Measurements from ENCODE around the gene B4GALT6. TPM values are rescaled to one million over a fixed set of nuclear protein-coding genes. Genes with fewer than 3 reads are reported as not detected.

B4GALT6 gene
- total RNA-seq, 4 donors from 2014 or later: 1.8 to 3.4 (median 2.2) TPM

DNA sequence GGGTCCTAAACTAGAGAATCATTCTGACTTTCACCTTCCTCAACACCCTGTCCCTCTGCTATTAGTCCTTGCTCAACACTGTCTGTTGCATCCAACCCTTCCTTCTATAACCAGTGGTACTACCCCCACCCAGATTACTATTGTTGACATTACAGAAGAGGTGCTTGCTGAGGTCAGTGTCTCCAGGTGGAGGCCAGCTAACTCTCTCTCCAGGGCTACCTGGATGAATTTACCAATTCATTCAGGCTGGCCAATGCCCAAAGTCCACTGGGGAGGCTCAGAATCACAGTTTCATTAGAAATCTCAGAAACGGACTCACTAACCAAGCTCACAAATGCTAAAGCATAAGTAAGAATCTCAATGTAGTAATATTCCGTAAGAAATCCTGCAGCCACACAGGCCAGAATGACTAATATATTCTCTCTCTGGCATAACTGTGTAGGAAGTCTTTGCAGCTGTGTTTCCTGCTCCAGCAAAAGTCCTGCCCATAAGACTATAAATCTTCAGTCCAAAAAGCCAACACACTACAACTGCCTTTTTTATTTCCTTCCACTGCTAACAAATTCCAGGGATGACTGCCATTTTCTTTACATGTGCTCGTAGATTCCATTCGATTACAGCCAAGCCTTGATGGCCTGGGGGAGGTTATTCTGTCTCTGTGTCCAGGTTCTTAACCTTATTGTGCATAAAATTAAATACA lies 102.7 kb downstream of the B4GALT6 start:
- no peak for TF ChIP-seq POLR2A (IDR thresholded peaks at IDR 0.05)
- TF ChIP-seq, protein P1, sequence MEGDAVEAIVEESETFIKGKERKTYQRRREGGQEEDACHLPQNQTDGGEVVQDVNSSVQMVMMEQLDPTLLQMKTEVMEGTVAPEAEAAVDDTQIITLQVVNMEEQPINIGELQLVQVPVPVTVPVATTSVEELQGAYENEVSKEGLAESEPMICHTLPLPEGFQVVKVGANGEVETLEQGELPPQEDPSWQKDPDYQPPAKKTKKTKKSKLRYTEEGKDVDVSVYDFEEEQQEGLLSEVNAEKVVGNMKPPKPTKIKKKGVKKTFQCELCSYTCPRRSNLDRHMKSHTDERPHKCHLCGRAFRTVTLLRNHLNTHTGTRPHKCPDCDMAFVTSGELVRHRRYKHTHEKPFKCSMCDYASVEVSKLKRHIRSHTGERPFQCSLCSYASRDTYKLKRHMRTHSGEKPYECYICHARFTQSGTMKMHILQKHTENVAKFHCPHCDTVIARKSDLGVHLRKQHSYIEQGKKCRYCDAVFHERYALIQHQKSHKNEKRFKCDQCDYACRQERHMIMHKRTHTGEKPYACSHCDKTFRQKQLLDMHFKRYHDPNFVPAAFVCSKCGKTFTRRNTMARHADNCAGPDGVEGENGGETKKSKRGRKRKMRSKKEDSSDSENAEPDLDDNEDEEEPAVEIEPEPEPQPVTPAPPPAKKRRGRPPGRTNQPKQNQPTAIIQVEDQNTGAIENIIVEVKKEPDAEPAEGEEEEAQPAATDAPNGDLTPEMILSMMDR (IDR thresholded peaks at IDR 0.05): no peak
- TF ChIP-seq EP300 (IDR thresholded peaks at IDR 0.05): no peak
- no peak for TF ChIP-seq POLR2AphosphoS5 (IDR thresholded peaks at IDR 0.05)
- Histone ChIP-seq H3K27me3 (no peaks in the 10 kb centered on the region), H3K27ac (no peak overlapping the region), H3K36me3 (no peaks in the 10 kb centered on the region), H3K4me1 (no peaks in the 10 kb centered on the region), H3K4me3 (no peak overlapping the region), H3K9me3 (no peaks in the 10 kb centered on the region)
- no peak for DNase-seq (ENCODE audit: low spot score in 2 of 2)
- WGBS: 13% methylated on average over 4 of the region's 4 CpGs

- H3K9me3 ChIP-seq: no peaks in the 10 kb centered on the region
- H3K4me1 ChIP-seq: peaks cover 5% of the 10 kb centered on the region
- H3K4me3 ChIP-seq: no peak overlapping the region
- no peak overlapping the region for H3K27ac ChIP-seq
- WGBS: 96% methylated on average over 2 of the region's 2 CpGs
- TF ChIP-seq, protein P1 (IDR thresholded peaks at IDR 0.05): no peak
- no peak for TF ChIP-seq POLR2A (IDR thresholded peaks at IDR 0.05)
- H3K36me3 ChIP-seq: no peaks in the 10 kb centered on the region
- no peaks in the 10 kb centered on the region for H3K27me3 ChIP-seq
- DNase-seq (ENCODE audit: low spot score in 2 of 2): no peak
Measured at GRCh38 chr18:31579375-31579774, 105.0 kb downstream of the B4GALT6 start.

DNA sequence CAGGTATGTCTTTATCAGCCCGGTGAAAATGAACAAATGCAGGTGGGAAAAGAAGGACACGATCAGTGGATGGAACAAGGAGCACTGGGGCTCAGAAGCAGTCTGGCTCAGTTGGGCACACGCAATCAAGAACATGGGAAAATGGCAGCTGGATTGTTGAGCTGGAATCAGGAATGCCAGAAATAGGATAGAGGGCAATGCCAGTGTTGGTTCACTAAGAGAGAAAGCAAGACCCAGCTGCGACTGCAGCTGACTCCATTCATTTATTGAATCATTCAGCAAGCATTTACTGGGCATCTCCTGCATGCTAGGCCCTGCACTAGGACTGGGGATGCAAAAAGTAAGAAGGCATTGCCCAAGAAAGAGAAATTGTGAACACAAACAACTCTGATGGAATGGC lies 106.3 kb downstream of the B4GALT6 start:
- H3K27me3 ChIP-seq: no peaks in the 10 kb centered on the region
- DNase-seq (ENCODE audit: low spot score in 2 of 2): no peak
- WGBS: 93% methylated on average over 4 of the region's 4 CpGs
- H3K4me1 ChIP-seq: peaks cover 5% of the 10 kb centered on the region
- H3K4me3 ChIP-seq: no peak overlapping the region
- no peaks in the 10 kb centered on the region for H3K36me3 ChIP-seq
- H3K27ac ChIP-seq: no peak overlapping the region
- no peaks in the 10 kb centered on the region for H3K9me3 ChIP-seq
- TF ChIP-seq, protein P1 (IDR thresholded peaks at IDR 0.05): no peak
- TF ChIP-seq POLR2A (IDR thresholded peaks at IDR 0.05): no peak
- TF ChIP-seq EP300 (IDR thresholded peaks at IDR 0.05): no peak
- TF ChIP-seq POLR2AphosphoS5 (IDR thresholded peaks at IDR 0.05): no peak

GRCh38 chr18:31577195-31577594 lies 107.2 kb downstream of the B4GALT6 start:
- Histone ChIP-seq H3K4me3 (no peak overlapping the region), H3K36me3 (no peaks in the 10 kb centered on the region), H3K4me1 (peaks cover 10% of the 10 kb centered on the region), H3K27me3 (no peaks in the 10 kb centered on the region), H3K9me3 (no peaks in the 10 kb centered on the region), H3K27ac (no peak overlapping the region)
- DNase-seq (ENCODE audit: low spot score in 2 of 2): no peak
- 92% methylated on average over 1 of the region's 1 CpG for WGBS
- TF ChIP-seq, protein P1 (IDR thresholded peaks at IDR 0.05): no peak
- TF ChIP-seq POLR2AphosphoS5 (IDR thresholded peaks at IDR 0.05): no peak
- TF ChIP-seq EP300 (IDR thresholded peaks at IDR 0.05): no peak

- no peaks in the 10 kb centered on the region for H3K9me3 ChIP-seq
- 67% methylated on average over 4 of the region's 4 CpGs for WGBS
- H3K27ac ChIP-seq: no peak overlapping the region
- H3K4me3 ChIP-seq: no peak overlapping the region
- no peak for DNase-seq (ENCODE audit: low spot score in 2 of 2)
- TF ChIP-seq POLR2A (IDR thresholded peaks at IDR 0.05) (no peak), POLR2AphosphoS5 (IDR thresholded peaks at IDR 0.05) (no peak), EP300 (IDR thresholded peaks at IDR 0.05) (no peak)
- TF ChIP-seq, protein P1 (IDR thresholded peaks at IDR 0.05): no peak
- no peaks in the 10 kb centered on the region for H3K27me3 ChIP-seq
- no peaks in the 10 kb centered on the region for H3K36me3 ChIP-seq
- H3K4me1 ChIP-seq: peaks cover 10% of the 10 kb centered on the region
Measured at GRCh38 chr18:31576670-31577069, 107.7 kb downstream of the B4GALT6 start.

Measured in suprapubic skin (tissue), 4 donors.